Smooth muscle cell (in vitro differentiated cells): ENCODE data around the gene ZC3H4. TPM values are rescaled to one million over a fixed set of nuclear protein-coding genes. Genes with fewer than 3 reads are reported as not detected.
"Not testable (repeated sequence)": the region's sequence is repeated elsewhere in the genome, so short reads cannot be mapped to it uniquely, and the experiment has no call there.

Experiments used
- DNase-seq: peaks from one replicate; lab custom pipeline; 2025; ENCODE audit not compliant: unreplicated experiment; lab: John Stamatoyannopoulos, UW
- H2AFZ ChIP-seq: fragments of 200-600 bp; sonication (generic); 2 replicates; pipeline ENCODE4 v1.6.0; 2016; ENCODE audit warnings: antibody characterized with exemption, low read depth, mild to moderate bottlenecking
- H3F3A ChIP-seq: fragments of 200-600 bp; sonication (generic); 2 replicates; pipeline ENCODE4 v1.6.0; 2017; ENCODE audit warnings: antibody characterized with exemption, low read depth
- H3K27ac ChIP-seq: fragments of 200-600 bp; sonication (generic); 2 replicates; pipeline ENCODE4 v1.5.1; 2016; ENCODE audit warnings: low read depth, mild to moderate bottlenecking
- H3K27me3 ChIP-seq: fragments of 200-600 bp; sonication (generic); 2 replicates; pipeline ENCODE4 v1.6.1; 2016; ENCODE audit warnings: low read depth, mild to moderate bottlenecking
- H3K36me3 ChIP-seq: fragments of 200-600 bp; sonication (generic); 2 replicates; pipeline ENCODE4 v1.5.1; 2016; ENCODE audit warnings: low read depth
- H3K4me1 ChIP-seq: fragments of 200-600 bp; sonication (generic); 2 replicates; pipeline ENCODE4 v1.5.1; 2016; ENCODE audit warnings: low read depth
- H3K4me2 ChIP-seq: fragments of 200-600 bp; sonication (generic); 2 replicates; pipeline ENCODE4 v1.6.0; 2016; ENCODE audit warnings: mild to moderate bottlenecking
- H3K4me3 ChIP-seq: fragments of 200-600 bp; sonication (generic); 2 replicates; pipeline ENCODE4 v1.5.1; 2016; ENCODE audit warnings: mild to moderate bottlenecking
- H3K79me2 ChIP-seq: fragments of 200-600 bp; sonication (generic); 2 replicates; pipeline ENCODE4 v1.6.0; 2016; ENCODE audit warnings: low read depth, mild to moderate bottlenecking
- H3K9ac ChIP-seq: fragments of 200-600 bp; sonication (generic); 2 replicates; pipeline ENCODE4 v1.6.0; 2016; ENCODE audit warnings: low read depth
- H3K9me3 ChIP-seq: fragments of 200-600 bp; sonication (generic); replicated peaks from 2 replicates; pipeline ENCODE4 v1.5.1; 2016; ENCODE audit warnings: low read depth
- H4K20me1 ChIP-seq: fragments of 200-600 bp; sonication (generic); 2 replicates; pipeline ENCODE4 v1.6.0; 2016; ENCODE audit warnings: low read depth
- WGBS: methylation state at CpG from one replicate; pipeline ENCODE4 v1.1.7; 2016; ENCODE audit warnings: low lambda C conversion rate; 5-methylcytosine and 5-hydroxymethylcytosine counted together
- polyA plus RNA-seq: library from polyadenylated mRNA; unstranded; fragments of >200 nt; fragmentation: Nextera tagmentation; extraction: Ambion mirVana; gene quantifications from 2 replicates; pipeline ENCODE4 v1.2.1, GENCODE V29; 2016
- total RNA-seq: library from RNA; depleted of rRNA; stranded (reverse); fragments of >200 nt; gene quantifications from 2 replicates; pipeline ENCODE4 v1.2.3, GENCODE V29; 2014
- TF ChIP-seq, protein P1 (sequence below): fragments of 200-600 bp; sonication (generic); IDR thresholded peaks from 2 replicates; pipeline ENCODE4 v1.5.1; 2017; ENCODE audit warnings: borderline replicate concordance, mild to moderate bottlenecking, antibody characterized with exemption; ENCODE audit not compliant: insufficient read depth, poor library complexity, severe bottlenecking

The ZC3H4 gene
- total and polyA plus RNA-seq, 2 experiments from 2014 or later: 1.9 to 9.3 TPM

DNA sequence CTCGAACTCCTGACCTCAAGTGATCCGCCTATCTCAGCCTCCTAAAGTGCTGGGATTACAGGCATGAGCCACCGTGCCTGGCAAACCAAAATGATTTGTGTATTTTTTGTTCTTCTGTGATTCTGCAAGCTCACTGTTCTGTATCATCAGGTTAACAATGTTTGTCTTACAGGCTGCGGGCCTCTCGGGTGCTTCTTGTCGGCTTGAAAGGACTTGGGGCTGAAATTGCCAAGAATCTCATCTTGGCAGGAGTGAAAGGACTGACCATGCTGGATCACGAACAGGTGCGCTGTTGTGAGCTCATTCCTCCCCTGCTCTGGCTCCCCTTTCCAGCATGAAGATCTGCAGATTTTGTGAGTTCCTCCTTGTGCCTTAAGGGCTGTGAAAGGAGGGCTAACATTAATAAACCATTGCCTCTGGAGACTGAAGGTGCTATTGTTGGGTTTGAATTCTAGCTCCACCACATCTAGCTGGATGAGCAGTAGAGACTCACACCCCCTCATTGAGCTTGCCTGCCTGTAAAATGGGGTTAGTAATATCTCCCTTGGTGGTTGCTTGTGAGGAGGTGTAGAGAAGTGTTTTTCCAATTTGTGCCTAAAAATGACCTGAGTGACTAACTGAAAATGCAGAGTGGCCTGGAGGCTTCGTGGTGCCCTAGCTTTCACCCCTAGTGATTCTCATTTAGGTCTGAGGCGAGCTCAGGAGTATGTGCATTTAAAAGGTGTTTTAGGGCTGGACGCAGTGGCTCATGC is 29.9 kb upstream of the ZC3H4 start:
- H3K27ac ChIP-seq: no peak overlapping the region
- no peak for DNase-seq
- no peak overlapping the region for H3K4me2 ChIP-seq

DNA sequence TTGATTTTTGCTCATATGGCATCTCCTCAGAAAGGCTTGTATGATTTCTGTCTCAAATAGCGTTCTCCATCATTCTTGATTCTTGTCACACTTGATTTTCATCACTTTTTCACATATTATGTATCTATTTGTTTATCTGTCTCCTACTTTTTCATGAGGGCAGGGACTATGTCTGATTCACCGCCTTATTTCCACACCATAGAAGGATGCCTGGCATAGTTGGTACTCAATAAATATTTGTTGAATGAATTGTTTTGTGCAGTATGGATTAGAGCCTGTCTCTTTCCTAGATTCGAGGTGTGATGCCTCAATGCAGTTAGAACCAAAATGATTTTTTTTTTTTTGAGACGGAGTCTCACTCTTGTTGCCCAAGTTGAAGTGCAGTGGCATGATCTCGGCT is 29.2 kb upstream of the ZC3H4 start:
- H3K27me3 ChIP-seq: no peaks in the 10 kb centered on the region
- H3K4me2 ChIP-seq: no peak overlapping the region
- no peak overlapping the region for H2AFZ ChIP-seq
- H3K9ac ChIP-seq: no peak overlapping the region
- DNase-seq: no peak
- WGBS: 91% methylated on average over 5 of the region's 5 CpGs
- H3K36me3 ChIP-seq: no peaks in the 10 kb centered on the region
- H3K4me1 ChIP-seq: no peaks in the 10 kb centered on the region
- TF ChIP-seq, protein P1, sequence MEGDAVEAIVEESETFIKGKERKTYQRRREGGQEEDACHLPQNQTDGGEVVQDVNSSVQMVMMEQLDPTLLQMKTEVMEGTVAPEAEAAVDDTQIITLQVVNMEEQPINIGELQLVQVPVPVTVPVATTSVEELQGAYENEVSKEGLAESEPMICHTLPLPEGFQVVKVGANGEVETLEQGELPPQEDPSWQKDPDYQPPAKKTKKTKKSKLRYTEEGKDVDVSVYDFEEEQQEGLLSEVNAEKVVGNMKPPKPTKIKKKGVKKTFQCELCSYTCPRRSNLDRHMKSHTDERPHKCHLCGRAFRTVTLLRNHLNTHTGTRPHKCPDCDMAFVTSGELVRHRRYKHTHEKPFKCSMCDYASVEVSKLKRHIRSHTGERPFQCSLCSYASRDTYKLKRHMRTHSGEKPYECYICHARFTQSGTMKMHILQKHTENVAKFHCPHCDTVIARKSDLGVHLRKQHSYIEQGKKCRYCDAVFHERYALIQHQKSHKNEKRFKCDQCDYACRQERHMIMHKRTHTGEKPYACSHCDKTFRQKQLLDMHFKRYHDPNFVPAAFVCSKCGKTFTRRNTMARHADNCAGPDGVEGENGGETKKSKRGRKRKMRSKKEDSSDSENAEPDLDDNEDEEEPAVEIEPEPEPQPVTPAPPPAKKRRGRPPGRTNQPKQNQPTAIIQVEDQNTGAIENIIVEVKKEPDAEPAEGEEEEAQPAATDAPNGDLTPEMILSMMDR: no peak
- peaks cover 62% of the 10 kb centered on the region for H4K20me1 ChIP-seq
- H3K27ac ChIP-seq: peak overlapping the region; percentile 28
- H3K79me2 ChIP-seq: peaks cover 76% of the 10 kb centered on the region
- H3K4me3 ChIP-seq: no peak overlapping the region
- no peaks in the 10 kb centered on the region for H3K9me3 ChIP-seq
- peaks cover 4% of the 10 kb centered on the region for H3F3A ChIP-seq

More for the DNA sequence above, 29.9 kb upstream of the ZC3H4 start:
- Histone ChIP-seq H3K9me3 (no peaks in the 10 kb centered on the region), H2AFZ (no peak overlapping the region), H3K4me3 (no peak overlapping the region), H3K36me3 (no peaks in the 10 kb centered on the region), H3K4me1 (no peaks in the 10 kb centered on the region), H3K9ac (no peak overlapping the region), H3K79me2 (peaks cover 68% of the 10 kb centered on the region), H3K27me3 (no peaks in the 10 kb centered on the region), H4K20me1 (peaks cover 55% of the 10 kb centered on the region), H3F3A (peaks cover 4% of the 10 kb centered on the region)
- 94% methylated on average over 11 of the region's 11 CpGs for WGBS
- TF ChIP-seq, protein P1: no peak

DNA sequence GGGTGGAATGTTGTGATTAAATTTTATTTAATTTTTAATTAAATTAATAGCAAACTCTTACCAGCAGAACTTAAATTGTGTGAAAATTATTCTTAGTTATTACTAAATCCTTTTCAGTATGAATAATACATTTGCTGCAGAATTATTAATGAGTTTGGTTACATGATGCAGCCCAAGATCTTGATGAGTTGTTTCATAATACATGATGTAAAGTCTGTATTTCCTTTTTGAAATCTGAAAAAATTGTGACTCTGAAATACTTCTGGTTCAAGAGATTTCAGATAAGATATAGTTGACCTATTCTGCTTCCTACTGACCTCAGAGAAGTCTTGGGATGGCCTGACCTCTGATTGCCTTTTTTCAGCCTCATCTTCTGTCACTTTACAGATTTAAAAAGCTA is 28.1 kb upstream of the ZC3H4 start:
- H3K36me3 ChIP-seq: no peaks in the 10 kb centered on the region
- no peaks in the 10 kb centered on the region for H3K9me3 ChIP-seq
- no peak overlapping the region for H3K9ac ChIP-seq
- no peaks in the 10 kb centered on the region for H3K4me1 ChIP-seq
- no peak overlapping the region for H2AFZ ChIP-seq
- H3K4me3 ChIP-seq: no peak overlapping the region
- H4K20me1 ChIP-seq: peaks cover 73% of the 10 kb centered on the region
- H3K27me3 ChIP-seq: no peaks in the 10 kb centered on the region
- H3F3A ChIP-seq: peaks cover 4% of the 10 kb centered on the region
- TF ChIP-seq, protein P1: no peak
- H3K4me2 ChIP-seq: no peak overlapping the region
- H3K79me2 ChIP-seq: peaks cover 79% of the 10 kb centered on the region
- no peak for DNase-seq
- H3K27ac ChIP-seq: no peak overlapping the region

DNA sequence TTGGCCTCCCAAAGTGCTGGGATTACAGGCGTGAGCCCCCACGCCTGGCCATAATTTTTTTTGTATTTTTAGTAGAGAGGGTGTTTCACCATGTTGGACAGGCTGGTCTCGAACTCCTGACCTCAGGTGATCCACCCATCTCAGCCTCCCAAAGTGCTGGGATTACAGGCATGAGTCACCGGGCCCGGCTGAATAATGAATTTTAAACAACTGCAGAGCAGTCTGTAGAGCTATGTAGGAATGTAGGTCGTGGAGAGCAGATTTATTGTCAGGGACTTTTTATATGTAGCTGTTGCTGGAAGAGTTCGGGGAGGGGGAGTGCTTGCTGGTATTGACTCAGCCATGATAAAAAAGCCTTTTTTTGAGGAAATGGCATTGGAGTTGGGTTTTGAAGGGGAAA is 27.7 kb upstream of the ZC3H4 start:
- not testable (repeated sequence) for H2AFZ ChIP-seq, H3K36me3 ChIP-seq, H3K4me1 ChIP-seq, H3K9ac ChIP-seq, H3K4me2 ChIP-seq, H3K27me3 ChIP-seq, DNase-seq, H3K27ac ChIP-seq, H3K4me3 ChIP-seq, H3F3A ChIP-seq, H3K9me3 ChIP-seq
- WGBS: 44% methylated on average over 7 of the region's 7 CpGs
- Histone ChIP-seq H4K20me1 (peaks cover 78% of the 10 kb centered on the region), H3K79me2 (peaks cover 84% of the 10 kb centered on the region)
